ENCODE data around the gene TRIM63. TPM values are rescaled to one million over a fixed set of nuclear protein-coding genes. Genes with fewer than 3 reads are reported as not detected.
"Not testable (repeated sequence)": the region's sequence is repeated elsewhere in the genome, so short reads cannot be mapped to it uniquely, and the experiment has no call there.

TRIM63 gene
- total and polyA plus RNA-seq, 2 donors (not counting 1 experiment from before 2014, with no cell fraction given): not detected

- no peaks in the 10 kb centered on the region for H4K20me1 ChIP-seq (ENCODE audit: control insufficient read depth, extremely low read depth, insufficient read depth, low read length)
- no peaks in the 10 kb centered on the region for H3K36me3 ChIP-seq (ENCODE audit: control insufficient read depth, insufficient read depth, low read length)
- no peaks in the 10 kb centered on the region for H3K9me3 ChIP-seq (ENCODE audit: control insufficient read depth, insufficient read depth, low read depth, low read length)
- H3K4me1 ChIP-seq (ENCODE audit: control insufficient read depth, extremely low read depth, insufficient read depth, low read length): peaks cover 2% of the 10 kb centered on the region
- H3K27ac ChIP-seq (ENCODE audit: insufficient read depth, low read length): no peak overlapping the region
- H3K27me3 ChIP-seq (ENCODE audit: control insufficient read depth, insufficient read depth, low read length): no peaks in the 10 kb centered on the region
- H2AFZ ChIP-seq (ENCODE audit: low read length): no peak overlapping the region
- H3K4me2 ChIP-seq (ENCODE audit: extremely low read depth, insufficient read depth, low read length): no peak overlapping the region
- no peak for DNase-seq (ENCODE audit: low read depth in 2 of 2)
- TF ChIP-seq CTCF (conservative IDR thresholded peaks at IDR 0.05 in 1 of 2, IDR thresholded peaks at IDR 0.05 in 1 of 2; ENCODE audit: low read depth in 1 of 2, low read length in 2 of 2): no peak
- TF ChIP-seq EZH2 (IDR thresholded peaks at IDR 0.05; ENCODE audit: low read length, missing control alignments): no peak
- H3K4me3 ChIP-seq (replicated peaks in 1 of 4; ENCODE audit: control extremely low read depth in 1 of 4, insufficient read depth in 1 of 4, low read depth in 3 of 4, low read length in 4 of 4): no peak overlapping the region
- H3K79me2 ChIP-seq (ENCODE audit: control insufficient read depth, insufficient read depth, low read length): no peaks in the 10 kb centered on the region
- no peak overlapping the region for H3K9ac ChIP-seq (ENCODE audit: insufficient read depth, low read length)
Observed at GRCh38 chr1:26102119-26102518, 34.7 kb upstream of the TRIM63 start.

GRCh38 chr1:26100204-26100603, 32.8 kb upstream of the TRIM63 start:
- DNase-seq (ENCODE audit: low read depth in 2 of 2); H3K9me3 ChIP-seq (ENCODE audit: control insufficient read depth, insufficient read depth, low read depth, low read length); H3K27ac ChIP-seq (ENCODE audit: insufficient read depth, low read length); H3K4me3 ChIP-seq (replicated peaks in 1 of 4; ENCODE audit: control extremely low read depth in 1 of 4, insufficient read depth in 1 of 4, low read depth in 3 of 4, low read length in 4 of 4); H3K4me1 ChIP-seq (ENCODE audit: control insufficient read depth, extremely low read depth, insufficient read depth, low read length); H3K79me2 ChIP-seq (ENCODE audit: control insufficient read depth, insufficient read depth, low read length); H3K9ac ChIP-seq (ENCODE audit: insufficient read depth, low read length); H2AFZ ChIP-seq (ENCODE audit: low read length); H4K20me1 ChIP-seq (ENCODE audit: control insufficient read depth, extremely low read depth, insufficient read depth, low read length); H3K4me2 ChIP-seq (ENCODE audit: extremely low read depth, insufficient read depth, low read length); H3K36me3 ChIP-seq (ENCODE audit: control insufficient read depth, insufficient read depth, low read length); H3K27me3 ChIP-seq (ENCODE audit: control insufficient read depth, insufficient read depth, low read length): not testable (repeated sequence)

- Histone ChIP-seq H3K27ac (ENCODE audit: insufficient read depth, low read length) (no peak overlapping the region), H3K36me3 (ENCODE audit: control insufficient read depth, insufficient read depth, low read length) (no peaks in the 10 kb centered on the region), H3K4me2 (ENCODE audit: extremely low read depth, insufficient read depth, low read length) (no peak overlapping the region), H3K9ac (ENCODE audit: insufficient read depth, low read length) (no peak overlapping the region), H3K4me1 (ENCODE audit: control insufficient read depth, extremely low read depth, insufficient read depth, low read length) (peaks cover 2% of the 10 kb centered on the region), H3K9me3 (ENCODE audit: control insufficient read depth, insufficient read depth, low read depth, low read length) (no peaks in the 10 kb centered on the region), H4K20me1 (ENCODE audit: control insufficient read depth, extremely low read depth, insufficient read depth, low read length) (no peaks in the 10 kb centered on the region), H3K4me3 (replicated peaks in 1 of 4; ENCODE audit: control extremely low read depth in 1 of 4, insufficient read depth in 1 of 4, low read depth in 3 of 4, low read length in 4 of 4) (no peak overlapping the region), H2AFZ (ENCODE audit: low read length) (no peak overlapping the region), H3K79me2 (ENCODE audit: control insufficient read depth, insufficient read depth, low read length) (no peaks in the 10 kb centered on the region), H3K27me3 (ENCODE audit: control insufficient read depth, insufficient read depth, low read length) (no peaks in the 10 kb centered on the region)
- no peak for DNase-seq (ENCODE audit: low read depth in 2 of 2)
- TF ChIP-seq EZH2 (IDR thresholded peaks at IDR 0.05; ENCODE audit: low read length, missing control alignments): no peak
- no peak for TF ChIP-seq CTCF (conservative IDR thresholded peaks at IDR 0.05 in 1 of 2, IDR thresholded peaks at IDR 0.05 in 1 of 2; ENCODE audit: low read depth in 1 of 2, low read length in 2 of 2)
Observed at GRCh38 chr1:26099780-26100179, 32.4 kb upstream of the TRIM63 start.
